Epidermal melanocyte (primary cell): ENCODE results near the gene WSCD2.

ENCODE experiments used
- DNase-seq: peaks from one replicate; pipeline ENCODE4 v3.0.0; 2011; ENCODE audit warnings: low spot score; ENCODE audit not compliant: insufficient read length

The WSCD2 gene

GRCh38 chr12:108126990-108127501 lies 2.0 kb upstream of the WSCD2 start:
- no peak for DNase-seq

- no peak for DNase-seq
These were observed 1.4 kb upstream of the WSCD2 start for GRCh38 chr12:108127654-108128053.

- no peak for DNase-seq
These were observed 669 bp upstream of the WSCD2 start for GRCh38 chr12:108128221-108129016.

- DNase-seq, result no peak
These were observed 1.9 kb downstream of the WSCD2 start for GRCh38 chr12:108131035-108131434.

- DNase-seq, result no peak
These were observed 2.6 kb downstream of the WSCD2 start for GRCh38 chr12:108131657-108132126.

GRCh38 chr12:108133482-108133881 lies 4.4 kb downstream of the WSCD2 start:
- DNase-seq, result no peak

GRCh38 chr12:108134744-108135143 lies 5.7 kb downstream of the WSCD2 start:
- no peak for DNase-seq

- DNase-seq, result no peak
These were observed 6.5 kb downstream of the WSCD2 start for GRCh38 chr12:108135627-108136026.

- no peak for DNase-seq
These were observed 7.6 kb downstream of the WSCD2 start for GRCh38 chr12:108136697-108137096.

- DNase-seq, result no peak
These were observed 10.4 kb downstream of the WSCD2 start for GRCh38 chr12:108139454-108139853.

- DNase-seq, result no peak
These were observed 11.4 kb downstream of the WSCD2 start for GRCh38 chr12:108140501-108140900.

GRCh38 chr12:108141600-108142130 lies 12.6 kb downstream of the WSCD2 start:
- no peak for DNase-seq

- no peak for DNase-seq
These were observed 14.1 kb downstream of the WSCD2 start for GRCh38 chr12:108143144-108143543.

- no peak for DNase-seq
These were observed 15.0 kb downstream of the WSCD2 start for GRCh38 chr12:108144080-108144479.

GRCh38 chr12:108145011-108145410 lies 15.9 kb downstream of the WSCD2 start:
- no peak for DNase-seq

GRCh38 chr12:108146035-108146893 lies 17.2 kb downstream of the WSCD2 start:
- no peak for DNase-seq

GRCh38 chr12:108147279-108147678 lies 18.2 kb downstream of the WSCD2 start:
- DNase-seq, result no peak

GRCh38 chr12:108148521-108149074 lies 19.5 kb downstream of the WSCD2 start:
- DNase-seq, result no peak

GRCh38 chr12:108150436-108150835 lies 21.3 kb downstream of the WSCD2 start:
- DNase-seq, result no peak

- no peak for DNase-seq
These were observed 22.6 kb downstream of the WSCD2 start for GRCh38 chr12:108151533-108152169.

- no peak for DNase-seq
These were observed 23.1 kb downstream of the WSCD2 start for GRCh38 chr12:108152170-108152538.
